Measurements from ENCODE around the gene MYH11.

DNA sequence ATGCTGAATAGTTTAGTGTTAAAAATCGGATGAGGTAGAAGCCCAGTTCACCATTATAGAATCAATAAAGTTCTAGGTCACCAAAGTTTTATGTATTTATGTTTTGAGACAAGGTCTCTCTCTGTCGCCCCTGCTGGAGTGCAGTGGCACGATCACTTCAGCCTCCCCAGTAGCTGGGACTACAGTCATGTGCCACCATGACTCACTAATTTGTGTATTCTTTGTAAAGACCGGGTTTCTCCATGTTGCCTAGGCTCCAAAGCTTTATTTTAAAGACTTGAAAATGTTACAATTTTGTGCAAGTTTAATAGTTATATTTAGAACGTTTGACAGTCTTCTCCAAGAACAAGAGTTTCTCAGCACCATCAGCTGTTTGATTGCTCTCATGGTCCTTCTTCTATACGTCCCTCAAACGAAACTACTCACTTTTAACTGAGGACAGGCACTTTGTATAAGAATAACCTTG, 174.7 kb downstream of the MYH11 start:
- no peak for TF ChIP-seq EZH2 (IDR thresholded peaks at IDR 0.05; ENCODE audit: borderline replicate concordance, low read length)
- TF ChIP-seq, protein P1, sequence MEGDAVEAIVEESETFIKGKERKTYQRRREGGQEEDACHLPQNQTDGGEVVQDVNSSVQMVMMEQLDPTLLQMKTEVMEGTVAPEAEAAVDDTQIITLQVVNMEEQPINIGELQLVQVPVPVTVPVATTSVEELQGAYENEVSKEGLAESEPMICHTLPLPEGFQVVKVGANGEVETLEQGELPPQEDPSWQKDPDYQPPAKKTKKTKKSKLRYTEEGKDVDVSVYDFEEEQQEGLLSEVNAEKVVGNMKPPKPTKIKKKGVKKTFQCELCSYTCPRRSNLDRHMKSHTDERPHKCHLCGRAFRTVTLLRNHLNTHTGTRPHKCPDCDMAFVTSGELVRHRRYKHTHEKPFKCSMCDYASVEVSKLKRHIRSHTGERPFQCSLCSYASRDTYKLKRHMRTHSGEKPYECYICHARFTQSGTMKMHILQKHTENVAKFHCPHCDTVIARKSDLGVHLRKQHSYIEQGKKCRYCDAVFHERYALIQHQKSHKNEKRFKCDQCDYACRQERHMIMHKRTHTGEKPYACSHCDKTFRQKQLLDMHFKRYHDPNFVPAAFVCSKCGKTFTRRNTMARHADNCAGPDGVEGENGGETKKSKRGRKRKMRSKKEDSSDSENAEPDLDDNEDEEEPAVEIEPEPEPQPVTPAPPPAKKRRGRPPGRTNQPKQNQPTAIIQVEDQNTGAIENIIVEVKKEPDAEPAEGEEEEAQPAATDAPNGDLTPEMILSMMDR (conservative IDR thresholded peaks at IDR 0.05 in 1 of 2, IDR thresholded peaks at IDR 0.05 in 1 of 2; ENCODE audit: extremely low read depth in 1 of 2, insufficient read depth in 1 of 2, low read depth in 1 of 2, low read length in 2 of 2), result peak; percentile 63 to 67

All from mammary epithelial cell (primary cell).